Measurements from ENCODE around the gene SHBG. TPM values are rescaled to one million over a fixed set of nuclear protein-coding genes. Genes with fewer than 3 reads are reported as not detected.
"Not testable (repeated sequence)": the region's sequence is repeated elsewhere in the genome, so short reads cannot be mapped to it uniquely, and the experiment has no call there.

Gene SHBG
- total RNA-seq, 1 donor from 2014 or later: not detected

- not testable (repeated sequence) for H3K9me3 ChIP-seq (ENCODE audit: control insufficient read depth in 3 of 3, low read length in 3 of 3); H3K9ac ChIP-seq (ENCODE audit: low read depth in 1 of 3, low read length in 3 of 3); H3K4me3 ChIP-seq (ENCODE audit: low read length in 3 of 3); H3K27ac ChIP-seq (ENCODE audit: low read depth, low read length); H3K36me3 ChIP-seq (ENCODE audit: control insufficient read depth in 3 of 3, insufficient read depth in 3 of 3, low read length in 3 of 3); H3K4me1 ChIP-seq (ENCODE audit: control insufficient read depth in 3 of 3, insufficient read depth in 3 of 3, low read length in 3 of 3)
- H3K27me3 ChIP-seq (ENCODE audit: control insufficient read depth in 3 of 3, insufficient read depth in 3 of 3, low read length in 3 of 3): peaks cover 3 to 11% (median 6%) of the 10 kb centered on the region in 3 donors
These were observed 11.7 kb downstream of the SHBG start for GRCh38 chr17:7641635-7642034.

GRCh38 chr17:7644775-7645174 lies 14.8 kb downstream of the SHBG start:
- H3K9ac ChIP-seq (ENCODE audit: low read depth in 1 of 3, low read length in 3 of 3): no peak overlapping the region
- H3K27ac ChIP-seq (ENCODE audit: low read depth, low read length): no peak overlapping the region
- no peaks in the 10 kb centered on the region for H3K36me3 ChIP-seq (ENCODE audit: control insufficient read depth in 3 of 3, insufficient read depth in 3 of 3, low read length in 3 of 3)
- no peak overlapping the region for H3K4me3 ChIP-seq (ENCODE audit: low read length in 3 of 3)
- H3K4me1 ChIP-seq (ENCODE audit: control insufficient read depth in 3 of 3, insufficient read depth in 3 of 3, low read length in 3 of 3): peaks cover 0 to under 1% (median 0%) of the 10 kb centered on the region in 3 donors
- H3K27me3 ChIP-seq (ENCODE audit: control insufficient read depth in 3 of 3, insufficient read depth in 3 of 3, low read length in 3 of 3): peaks cover 14 to 23% (median 17%) of the 10 kb centered on the region in 3 donors
- H3K9me3 ChIP-seq (ENCODE audit: control insufficient read depth in 3 of 3, low read length in 3 of 3): no peaks in the 10 kb centered on the region

GRCh38 chr17:7646457-7646856 lies 16.5 kb downstream of the SHBG start:
- H3K4me1 ChIP-seq (ENCODE audit: control insufficient read depth in 3 of 3, insufficient read depth in 3 of 3, low read length in 3 of 3): peaks cover 11 to 12% (median 12%) of the 10 kb centered on the region in 3 donors
- no peak overlapping the region for H3K4me3 ChIP-seq (ENCODE audit: low read length in 3 of 3)
- no peak overlapping the region for H3K27ac ChIP-seq (ENCODE audit: low read depth, low read length)
- H3K9me3 ChIP-seq (ENCODE audit: control insufficient read depth in 3 of 3, low read length in 3 of 3): no peaks in the 10 kb centered on the region
- peaks cover 28 to 37% (median 31%) of the 10 kb centered on the region in 3 donors for H3K27me3 ChIP-seq (ENCODE audit: control insufficient read depth in 3 of 3, insufficient read depth in 3 of 3, low read length in 3 of 3)
- H3K36me3 ChIP-seq (ENCODE audit: control insufficient read depth in 3 of 3, insufficient read depth in 3 of 3, low read length in 3 of 3): no peaks in the 10 kb centered on the region
- H3K9ac ChIP-seq (ENCODE audit: low read depth in 1 of 3, low read length in 3 of 3): no peak overlapping the region

GRCh38 chr17:7647018-7647417 lies 17.1 kb downstream of the SHBG start:
- Histone ChIP-seq H3K27me3 (ENCODE audit: control insufficient read depth in 3 of 3, insufficient read depth in 3 of 3, low read length in 3 of 3) (peaks cover 32 to 37% (median 34%) of the 10 kb centered on the region in 3 donors), H3K4me1 (ENCODE audit: control insufficient read depth in 3 of 3, insufficient read depth in 3 of 3, low read length in 3 of 3) (peaks cover 11 to 13% (median 12%) of the 10 kb centered on the region in 3 donors), H3K36me3 (ENCODE audit: control insufficient read depth in 3 of 3, insufficient read depth in 3 of 3, low read length in 3 of 3) (no peaks in the 10 kb centered on the region), H3K9ac (ENCODE audit: low read depth in 1 of 3, low read length in 3 of 3) (no peak overlapping the region), H3K9me3 (ENCODE audit: control insufficient read depth in 3 of 3, low read length in 3 of 3) (no peaks in the 10 kb centered on the region), H3K4me3 (ENCODE audit: low read length in 3 of 3) (no peak overlapping the region), H3K27ac (ENCODE audit: low read depth, low read length) (no peak overlapping the region)

- H3K4me3 ChIP-seq (ENCODE audit: low read length in 3 of 3): peak within 1 kb of the TSS; percentile 56
- H3K9me3 ChIP-seq (ENCODE audit: control insufficient read depth in 3 of 3, low read length in 3 of 3): no peaks in the 10 kb centered on the region
- no peaks in the 10 kb centered on the region for H3K36me3 ChIP-seq (ENCODE audit: control insufficient read depth in 3 of 3, insufficient read depth in 3 of 3, low read length in 3 of 3)
- peaks cover 11 to 17% (median 12%) of the 10 kb centered on the region in 3 donors for H3K4me1 ChIP-seq (ENCODE audit: control insufficient read depth in 3 of 3, insufficient read depth in 3 of 3, low read length in 3 of 3)
- H3K9ac ChIP-seq (ENCODE audit: low read depth in 1 of 3, low read length in 3 of 3): peak within 1 kb of the TSS in 2 of 3 donors; percentile 14 to 64
- H3K27ac ChIP-seq (ENCODE audit: low read depth, low read length): peak within 1 kb of the TSS; percentile 30
- H3K27me3 ChIP-seq (ENCODE audit: control insufficient read depth in 3 of 3, insufficient read depth in 3 of 3, low read length in 3 of 3): peaks cover 31 to 53% (median 46%) of the 10 kb centered on the region in 3 donors
These were observed 20.7 kb downstream of the SHBG start, which contains the start of gene ATP1B2 for GRCh38 chr17:7650509-7651096. ATP1B2 (plus strand) TSS chr17:7650926; CDS start chr17:7651519, 593 bp downstream.

GRCh38 chr17:7651097-7651664 lies 21.2 kb downstream of the SHBG start:
- H3K27me3 ChIP-seq (ENCODE audit: control insufficient read depth in 3 of 3, insufficient read depth in 3 of 3, low read length in 3 of 3): peaks cover 31 to 53% (median 46%) of the 10 kb centered on the region in 3 donors
- H3K4me3 ChIP-seq (ENCODE audit: low read length in 3 of 3): peak overlapping the region; percentile 52 to 56 (median 56)
- H3K9ac ChIP-seq (ENCODE audit: low read depth in 1 of 3, low read length in 3 of 3): peak overlapping the region in 2 of 3 donors; percentile 6 to 64
- H3K4me1 ChIP-seq (ENCODE audit: control insufficient read depth in 3 of 3, insufficient read depth in 3 of 3, low read length in 3 of 3): peaks cover 11 to 18% (median 12%) of the 10 kb centered on the region in 3 donors
- H3K36me3 ChIP-seq (ENCODE audit: control insufficient read depth in 3 of 3, insufficient read depth in 3 of 3, low read length in 3 of 3): no peaks in the 10 kb centered on the region
- peak overlapping the region; percentile 30 for H3K27ac ChIP-seq (ENCODE audit: low read depth, low read length)
- no peaks in the 10 kb centered on the region for H3K9me3 ChIP-seq (ENCODE audit: control insufficient read depth in 3 of 3, low read length in 3 of 3)

GRCh38 chr17:7651665-7652387 lies 21.9 kb downstream of the SHBG start:
- Histone ChIP-seq H3K36me3 (ENCODE audit: control insufficient read depth in 3 of 3, insufficient read depth in 3 of 3, low read length in 3 of 3) (no peaks in the 10 kb centered on the region), H3K9ac (ENCODE audit: low read depth in 1 of 3, low read length in 3 of 3) (peak overlapping the region in 2 of 3 donors; percentile 6 to 64), H3K27ac (ENCODE audit: low read depth, low read length) (peak overlapping the region; percentile 30), H3K27me3 (ENCODE audit: control insufficient read depth in 3 of 3, insufficient read depth in 3 of 3, low read length in 3 of 3) (peaks cover 28 to 56% (median 43%) of the 10 kb centered on the region in 3 donors), H3K4me1 (ENCODE audit: control insufficient read depth in 3 of 3, insufficient read depth in 3 of 3, low read length in 3 of 3) (peaks cover 11 to 18% (median 12%) of the 10 kb centered on the region in 3 donors), H3K4me3 (ENCODE audit: low read length in 3 of 3) (peak overlapping the region in 1 of 3 donors; percentile 56), H3K9me3 (ENCODE audit: control insufficient read depth in 3 of 3, low read length in 3 of 3) (no peaks in the 10 kb centered on the region)

- Histone ChIP-seq H3K27ac (ENCODE audit: low read depth, low read length) (no peak overlapping the region), H3K9ac (ENCODE audit: low read depth in 1 of 3, low read length in 3 of 3) (no peak overlapping the region), H3K4me1 (ENCODE audit: control insufficient read depth in 3 of 3, insufficient read depth in 3 of 3, low read length in 3 of 3) (peaks cover 11 to 18% (median 12%) of the 10 kb centered on the region in 3 donors), H3K27me3 (ENCODE audit: control insufficient read depth in 3 of 3, insufficient read depth in 3 of 3, low read length in 3 of 3) (peaks cover 25 to 54% (median 39%) of the 10 kb centered on the region in 3 donors), H3K4me3 (ENCODE audit: low read length in 3 of 3) (no peak overlapping the region), H3K9me3 (ENCODE audit: control insufficient read depth in 3 of 3, low read length in 3 of 3) (no peaks in the 10 kb centered on the region), H3K36me3 (ENCODE audit: control insufficient read depth in 3 of 3, insufficient read depth in 3 of 3, low read length in 3 of 3) (no peaks in the 10 kb centered on the region)
These were observed 22.7 kb downstream of the SHBG start for GRCh38 chr17:7652388-7653356.

GRCh38 chr17:7654832-7655540 lies 25.1 kb downstream of the SHBG start:
- no peak overlapping the region for H3K27ac ChIP-seq (ENCODE audit: low read depth, low read length)

More at GRCh38 chr17:7654832-7655540, 25.1 kb downstream of the SHBG start:
- Histone ChIP-seq H3K4me1 (ENCODE audit: control insufficient read depth in 3 of 3, insufficient read depth in 3 of 3, low read length in 3 of 3) (peaks cover 10 to 16% (median 10%) of the 10 kb centered on the region in 3 donors), H3K4me3 (ENCODE audit: low read length in 3 of 3) (no peak overlapping the region), H3K36me3 (ENCODE audit: control insufficient read depth in 3 of 3, insufficient read depth in 3 of 3, low read length in 3 of 3) (no peaks in the 10 kb centered on the region), H3K9me3 (ENCODE audit: control insufficient read depth in 3 of 3, low read length in 3 of 3) (no peaks in the 10 kb centered on the region), H3K9ac (ENCODE audit: low read depth in 1 of 3, low read length in 3 of 3) (no peak overlapping the region), H3K27me3 (ENCODE audit: control insufficient read depth in 3 of 3, insufficient read depth in 3 of 3, low read length in 3 of 3) (peaks cover 17 to 44% (median 31%) of the 10 kb centered on the region in 3 donors)

Data from skeletal muscle tissue (tissue), 4 donors.